Uterus (tissue), 4 donors: ENCODE results near the gene LGALS3. TPM values are rescaled to one million over a fixed set of nuclear protein-coding genes. Genes with fewer than 3 reads are reported as not detected.

Experiments used
- DNase-seq, 2 donors: peaks; one replicate each; pipeline ENCODE4 v3.0.0-alpha.2; 2019 to 2020
- H3K27ac ChIP-seq, 2 donors: fragments of 200-600 bp; sonication (generic); 1 replicate in 1 of 2; 2 replicates in 1 of 2; pipeline ENCODE4 v1.5.1; 2016 to 2018
- H3K27me3 ChIP-seq, 2 donors: fragments of 200-600 bp; sonication (generic); one replicate each; pipeline ENCODE4 v1.5.1; 2018 to 2019; ENCODE audit warnings: control low read depth in 1 of 2
- H3K36me3 ChIP-seq, 2 donors: fragments of 200-600 bp; sonication (generic); one replicate each; pipeline ENCODE4 v1.5.1; 2019; ENCODE audit warnings: control low read depth in 1 of 2
- H3K4me1 ChIP-seq, 2 donors: fragments of 200-600 bp; sonication (generic); one replicate each; pipeline ENCODE4 v1.5.1; 2018 to 2019; ENCODE audit warnings: control low read depth in 1 of 2
- H3K4me3 ChIP-seq, 2 donors: fragments of 200-600 bp; sonication (generic); 1 replicate in 1 of 2; 2 replicates in 1 of 2; pipeline ENCODE4 v1.5.1; 2018 to 2019; ENCODE audit warnings: mild to moderate bottlenecking in 1 of 2
- H3K9me3 ChIP-seq, 2 donors: fragments of 200-600 bp; sonication (generic); one replicate each; pipeline ENCODE4 v1.5.1; 2019; ENCODE audit warnings: control low read depth in 1 of 2
- CTCF ChIP-seq, 4 experiments: fragments of 200-600 bp in 2 of 4; fragments of 450-650 bp in 2 of 4; sonication (generic) in 2 of 4; IDR thresholded peaks; one replicate each; pipeline ENCODE4 v1.5.1; 2016 to 2019; ENCODE audit warnings: antibody characterized with exemption in 4 of 4, mild to moderate bottlenecking in 2 of 4, moderate library complexity in 1 of 4
- POLR2A ChIP-seq, 2 donors: fragments of 450-650 bp; IDR thresholded peaks; one replicate each; pipeline ENCODE4 v1.6.1; 2016; ENCODE audit warnings: antibody characterized with exemption in 2 of 2, mild to moderate bottlenecking in 1 of 2, moderate library complexity in 1 of 2
- intact Hi-C: fragments of 100-400 bp; cut with DNase I; formaldehyde crosslinking; loops from one replicate; pipeline ENCODE4 v1.15.1; 2023; ENCODE audit warnings: low total_unique reads
- total RNA-seq, 4 donors: library from RNA; depleted of rRNA in 3 of 4; stranded (reverse); fragments of >200 nt in 3 of 4; gene quantifications; one replicate each; pipeline versions ENCODE4 v1.1.0 to v1.2.4, GENCODE V29; 2014 to 2023
- donor health status: DM: yes; HTN: yes; CAD: no.

Gene LGALS3
- total RNA-seq, 4 donors from 2014 or later: 71.9 to 486 (median 216) TPM

DNA sequence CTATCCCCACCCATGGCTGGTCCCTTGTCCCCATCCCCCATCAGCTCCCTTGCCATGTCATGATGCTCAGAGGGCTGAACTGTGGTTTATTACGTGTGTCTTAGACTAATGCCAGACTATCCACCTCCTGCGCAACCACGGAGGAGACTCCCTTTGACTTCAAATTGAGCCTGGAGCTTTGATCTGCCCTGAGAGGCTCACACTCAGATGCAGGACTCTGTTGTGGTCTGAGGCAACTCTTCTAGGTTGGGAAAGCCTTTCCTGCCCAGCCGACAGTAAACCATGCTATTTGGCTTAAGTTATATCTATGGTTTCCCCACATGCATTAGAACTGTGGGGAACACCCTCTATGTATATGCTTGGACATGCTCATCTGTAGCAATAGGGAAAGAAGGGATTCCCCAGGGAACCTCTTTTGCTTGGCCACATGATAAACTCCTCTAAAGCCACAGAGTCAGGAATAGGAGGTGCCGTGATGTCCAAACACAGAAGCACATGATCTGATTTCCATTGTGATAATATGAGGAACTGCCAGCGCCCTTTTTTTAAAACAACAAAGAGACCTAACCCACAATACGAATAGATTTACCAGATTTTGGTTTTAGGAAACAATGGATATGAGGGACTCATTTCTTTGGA lies 11.1 kb upstream of the LGALS3 start:
- no peaks in the 10 kb centered on the region for H3K9me3 ChIP-seq
- DNase-seq: no peak

GRCh38 chr14:55118761-55119160 lies 10.3 kb upstream of the LGALS3 start:
- intact Hi-C loops: no loop called here
- Histone ChIP-seq H3K36me3 (no peaks in the 10 kb centered on the region), H3K4me3 (no peak overlapping the region), H3K4me1 (peaks cover 0 to 20% of the 10 kb centered on the region in 2 donors), H3K27ac (peak overlapping the region; percentile 69 to 79), H3K27me3 (no peaks in the 10 kb centered on the region), H3K9me3 (no peaks in the 10 kb centered on the region)
- DNase-seq: no peak
- TF ChIP-seq POLR2A (IDR thresholded peaks at IDR 0.05) (no peak), CTCF (IDR thresholded peaks at IDR 0.05) (no peak)

More for the DNA sequence above, 11.1 kb upstream of the LGALS3 start:
- Histone ChIP-seq H3K4me1 (peaks cover 0 to 18% of the 10 kb centered on the region in 2 donors), H3K27ac (peak overlapping the region; percentile 69 to 79), H3K36me3 (no peaks in the 10 kb centered on the region), H3K4me3 (no peak overlapping the region), H3K27me3 (no peaks in the 10 kb centered on the region)
- TF ChIP-seq POLR2A (IDR thresholded peaks at IDR 0.05): no peak
- TF ChIP-seq CTCF (IDR thresholded peaks at IDR 0.05): no peak
- intact Hi-C loops: no loop called here

DNA sequence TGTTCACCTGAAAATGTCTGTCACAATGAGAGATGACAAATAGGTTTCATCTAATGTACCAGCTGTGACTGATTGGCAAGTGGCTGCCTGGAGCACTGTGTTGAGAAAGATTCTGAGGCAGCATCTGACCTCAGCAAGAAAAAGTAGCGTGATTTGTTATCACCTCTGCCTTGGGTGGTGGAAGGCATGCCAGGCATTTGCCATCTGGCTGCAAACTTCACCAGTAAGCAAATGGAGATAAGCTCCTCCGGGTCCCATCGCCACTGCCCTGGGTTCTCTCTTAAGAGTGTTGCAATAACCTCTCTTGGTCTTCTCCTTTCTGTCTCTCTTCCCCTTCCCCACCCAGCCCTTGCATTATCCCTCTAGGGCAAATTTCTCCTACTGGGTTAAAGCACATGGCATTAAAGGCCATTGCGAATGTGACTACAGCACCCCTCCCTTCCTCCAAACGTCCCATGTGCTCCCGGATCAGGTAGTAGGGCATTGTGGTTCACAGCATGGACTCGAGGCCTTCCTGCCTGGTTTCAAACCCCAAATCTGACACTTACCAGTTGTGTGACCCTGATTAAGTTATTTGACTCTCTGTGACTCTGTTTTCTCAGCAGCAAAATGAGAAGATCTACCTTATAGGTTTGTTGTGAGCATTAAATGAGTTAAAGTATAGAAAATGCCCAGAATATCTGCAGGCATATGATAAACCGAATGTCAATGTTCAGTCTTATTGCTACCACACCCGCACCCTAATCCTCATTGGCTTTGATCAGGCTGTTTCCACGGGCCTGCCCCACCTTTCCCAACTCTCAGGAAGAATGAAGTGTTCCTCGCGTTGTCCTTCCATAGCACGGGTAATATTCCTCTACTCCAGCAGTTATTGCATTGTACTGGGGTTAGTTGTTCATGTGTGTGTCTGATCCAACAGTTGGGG lies 8.2 kb upstream of the LGALS3 start:
- no peaks in the 10 kb centered on the region for H3K9me3 ChIP-seq
- H3K27me3 ChIP-seq: no peaks in the 10 kb centered on the region
- H3K4me1 ChIP-seq: peaks cover 0 to 20% of the 10 kb centered on the region in 2 donors
- H3K27ac ChIP-seq: no peak overlapping the region
- TF ChIP-seq CTCF (IDR thresholded peaks at IDR 0.05) (no peak), POLR2A (IDR thresholded peaks at IDR 0.05) (no peak)
- intact Hi-C loops: no loop called here
- no peak for DNase-seq
- H3K4me3 ChIP-seq: no peak overlapping the region
- no peaks in the 10 kb centered on the region for H3K36me3 ChIP-seq

DNA sequence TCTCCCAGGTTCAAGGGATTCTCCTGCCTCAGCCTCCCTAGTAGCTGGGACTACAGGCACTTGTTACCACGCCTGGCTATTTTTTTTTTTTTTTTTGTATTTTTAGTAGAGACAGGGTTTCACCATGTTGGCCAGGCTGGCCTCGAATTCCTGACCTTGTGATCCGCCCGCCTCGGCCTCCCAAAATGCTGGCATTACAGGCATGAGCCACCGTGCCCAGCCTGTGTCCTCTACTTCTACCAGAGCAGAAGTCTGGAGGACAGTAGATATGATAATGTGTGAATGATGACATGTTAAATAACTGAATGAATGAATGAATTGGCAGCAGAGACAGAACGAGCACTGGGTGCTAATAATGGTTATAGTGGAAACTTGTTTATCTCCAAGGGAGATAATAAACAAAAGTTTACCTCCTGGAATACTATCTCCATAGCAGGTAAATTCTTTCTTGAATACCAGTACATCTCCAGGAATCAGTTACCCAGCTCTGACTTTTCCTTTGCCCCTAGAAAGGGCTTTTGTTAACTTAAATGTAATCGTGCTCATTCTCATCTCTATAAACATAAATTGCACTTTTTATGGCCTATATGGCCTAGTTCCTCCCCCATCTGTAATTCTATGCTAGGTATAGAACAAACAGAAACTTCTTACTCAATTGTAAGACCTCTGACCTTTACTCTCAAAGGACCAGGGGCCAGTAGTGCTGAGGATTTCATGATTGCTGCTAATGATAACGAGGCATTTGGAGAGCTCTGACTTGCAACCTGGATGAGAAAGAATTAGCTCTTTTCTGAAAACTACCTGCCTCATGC lies 7.2 kb upstream of the LGALS3 start:
- peaks cover 0 to 20% of the 10 kb centered on the region in 2 donors for H3K4me1 ChIP-seq
- no peak overlapping the region for H3K4me3 ChIP-seq
- no peaks in the 10 kb centered on the region for H3K36me3 ChIP-seq
- DNase-seq: no peak
- no peaks in the 10 kb centered on the region for H3K9me3 ChIP-seq
- H3K27me3 ChIP-seq: no peaks in the 10 kb centered on the region
- TF ChIP-seq POLR2A (IDR thresholded peaks at IDR 0.05): no peak
- TF ChIP-seq CTCF (IDR thresholded peaks at IDR 0.05): no peak
- intact Hi-C loops: no loop called here
- H3K27ac ChIP-seq: peak overlapping the region; percentile 64
